ENCODE results near the gene GSTT2B. TPM values are rescaled to one million over a fixed set of nuclear protein-coding genes. Genes with fewer than 3 reads are reported as not detected.
"Not testable (repeated sequence)": the region's sequence is repeated elsewhere in the genome, so short reads cannot be mapped to it uniquely, and the experiment has no call there.

Gene GSTT2B
- total RNA-seq, 2 experiments from 2014 or later = not detected

- DNase-seq (ENCODE audit: low spot score) = no peak
- BruUV-seq (replicated peaks) = no TSS peak
- Histone ChIP-seq H2AFZ (ENCODE audit: low read length) (no peak overlapping the region), H3K4me2 (ENCODE audit: low read length) (no peak overlapping the region), H3K4me1 (ENCODE audit: insufficient read depth, low read length, poor library complexity, severe bottlenecking) (peaks cover 65% of the 10 kb centered on the region), H3K9me3 (ENCODE audit: low read length) (no peaks in the 10 kb centered on the region; the same call in 1 of the 2 replicates), H3K36me3 (ENCODE audit: insufficient read depth, low read length) (peaks cover 10% of the 10 kb centered on the region; the same call in 1 of the 2 replicates), H3K9me2 (ENCODE audit: insufficient read depth, low read length) (no peaks in the 10 kb centered on the region), H3K27ac (ENCODE audit: low read depth, low read length, poor library complexity, severe bottlenecking) (no peak overlapping the region), H4K20me1 (ENCODE audit: insufficient read depth, low read length) (no peaks in the 10 kb centered on the region), H3K4me3 (ENCODE audit: low read depth, low read length, poor library complexity, severe bottlenecking) (no peak overlapping the region), H3K79me2 (ENCODE audit: insufficient read depth, low read depth, low read length) (no peaks in the 10 kb centered on the region; the same call in 1 of the 2 replicates)
- intact Hi-C loops (cut with micrococcal nuclease; ENCODE audit: unreplicated experiment) = no loop called here
- ChIA-PET CTCF (ENCODE audit: unreplicated experiment) (no interaction called here), POLR2A (interaction anchor here (0.7 to 5.6 kb wide), 4 partner anchors 11 to 52 kb away, joined by 3 to 43 read pairs (median 5); partner anchors contain the start of genes MIF and SLC2A11)
- no peak for TF ChIP-seq CTCF (conservative IDR thresholded peaks at IDR 0.05; ENCODE audit: low read length)
- TF ChIP-seq EZH2phosphoT487 (IDR thresholded peaks at IDR 0.05; ENCODE audit: borderline replicate concordance, low read depth, low read length) = no peak
Observed at GRCh38 chr22:23909296-23909898, 51.6 kb downstream of the GSTT2B start.

DNA sequence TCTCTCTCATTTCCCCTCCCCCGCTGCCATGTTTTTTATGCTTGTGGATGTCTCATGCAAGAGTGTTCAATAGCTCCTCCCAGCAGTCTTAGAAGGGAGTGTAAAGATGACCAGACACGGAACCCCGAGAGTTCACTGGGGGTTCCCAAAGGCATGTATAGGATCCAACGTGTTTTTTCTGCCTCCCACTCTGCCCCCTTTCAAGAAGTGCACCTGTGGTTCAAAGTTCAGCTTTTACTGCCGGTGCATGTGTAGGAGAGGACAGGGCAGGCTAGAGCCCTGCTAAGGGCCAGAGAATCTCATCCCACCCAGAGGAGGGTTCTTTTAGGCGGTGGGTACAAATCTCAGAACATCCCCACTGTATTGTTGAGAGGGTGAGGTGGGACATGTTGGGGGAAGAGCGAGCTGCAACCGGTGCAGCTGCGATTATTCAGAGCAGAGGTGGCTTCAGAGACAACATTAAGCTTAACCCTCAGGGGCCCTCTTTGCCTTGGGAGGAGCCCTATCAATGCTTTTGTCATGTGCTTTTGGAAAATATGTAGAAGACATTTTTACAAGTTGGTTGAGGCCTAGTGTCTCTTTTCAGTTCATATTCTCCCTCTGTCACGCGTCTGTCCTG, 52.3 kb downstream of the GSTT2B start:
- Histone ChIP-seq H3K4me1 (ENCODE audit: insufficient read depth, low read length, poor library complexity, severe bottlenecking) (peaks cover 61% of the 10 kb centered on the region), H2AFZ (ENCODE audit: low read length) (no peak overlapping the region; the same call in 1 of the 2 replicates), H4K20me1 (ENCODE audit: insufficient read depth, low read length) (no peaks in the 10 kb centered on the region), H3K36me3 (ENCODE audit: insufficient read depth, low read length) (peaks cover 10% of the 10 kb centered on the region; the same call in 1 of the 2 replicates), H3K4me2 (ENCODE audit: low read length) (no peak overlapping the region), H3K4me3 (ENCODE audit: low read depth, low read length, poor library complexity, severe bottlenecking) (no peak overlapping the region), H3K27ac (ENCODE audit: low read depth, low read length, poor library complexity, severe bottlenecking) (no peak overlapping the region), H3K79me2 (ENCODE audit: insufficient read depth, low read depth, low read length) (no peaks in the 10 kb centered on the region; the same call in 1 of the 2 replicates), H3K9me2 (ENCODE audit: insufficient read depth, low read length) (no peaks in the 10 kb centered on the region), H3K9me3 (ENCODE audit: low read length) (no peaks in the 10 kb centered on the region; the same call in 1 of the 2 replicates)
- no peak for DNase-seq (ENCODE audit: low spot score)
- no TSS peak for BruUV-seq (replicated peaks)
- TF ChIP-seq CTCF (conservative IDR thresholded peaks at IDR 0.05; ENCODE audit: low read length) (no peak), EZH2phosphoT487 (IDR thresholded peaks at IDR 0.05; ENCODE audit: borderline replicate concordance, low read depth, low read length) (no peak)
- intact Hi-C loops (cut with micrococcal nuclease; ENCODE audit: unreplicated experiment) = no loop called here
- POLR2A ChIA-PET = interaction anchor here (0.7 to 5.6 kb wide), 6 partner anchors 10 to 51 kb away, joined by 3 to 43 read pairs (median 4); partner anchors contain the start of genes MIF and SLC2A11
- CTCF ChIA-PET (ENCODE audit: unreplicated experiment) = no interaction called here

DNA sequence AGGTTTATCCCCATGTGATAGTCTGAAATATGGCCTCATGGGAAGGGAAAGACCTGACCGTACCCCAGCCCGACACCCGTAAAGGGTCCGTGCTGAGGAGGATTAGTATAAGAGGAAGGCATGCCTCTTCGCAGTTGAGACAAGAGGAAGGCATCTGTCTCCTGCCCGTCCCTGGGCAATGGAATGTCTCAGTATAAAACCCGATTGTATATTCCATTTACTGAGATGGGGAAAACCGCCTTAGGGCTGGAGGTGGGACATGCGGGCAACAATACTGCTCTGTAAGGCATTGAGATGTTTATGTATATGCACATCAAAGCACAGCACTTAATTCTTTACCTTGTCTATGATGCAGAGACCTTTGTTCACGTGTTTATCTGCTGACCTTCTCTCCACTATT, 53.6 kb downstream of the GSTT2B start:
- H3K36me3 ChIP-seq (ENCODE audit: insufficient read depth, low read length); H3K9me2 ChIP-seq (ENCODE audit: insufficient read depth, low read length); H4K20me1 ChIP-seq (ENCODE audit: insufficient read depth, low read length); H3K4me2 ChIP-seq (ENCODE audit: low read length); intact Hi-C loops (cut with micrococcal nuclease; ENCODE audit: unreplicated experiment); H2AFZ ChIP-seq (ENCODE audit: low read length); CTCF ChIA-PET (ENCODE audit: unreplicated experiment); DNase-seq (ENCODE audit: low spot score); H3K9me3 ChIP-seq (ENCODE audit: low read length); H3K4me3 ChIP-seq (ENCODE audit: low read depth, low read length, poor library complexity, severe bottlenecking); H3K27ac ChIP-seq (ENCODE audit: low read depth, low read length, poor library complexity, severe bottlenecking); BruUV-seq (replicated peaks); POLR2A ChIA-PET; H3K79me2 ChIP-seq (ENCODE audit: insufficient read depth, low read depth, low read length): not testable (repeated sequence)
- H3K4me1 ChIP-seq (ENCODE audit: insufficient read depth, low read length, poor library complexity, severe bottlenecking) = peaks cover 50% of the 10 kb centered on the region

Other genes starting within 250 kb of the GSTT2B start
- 5.1 and 6.0 TPM in 2 replicates for gene ZNF70, start 210.1 kb downstream of the GSTT2B start, total RNA-seq (2014; rRNA removed; shearing (Covaris generic))
- 8.4 and 8.7 TPM in 2 replicates for gene ZNF70, start 210.1 kb downstream of the GSTT2B start, total RNA-seq (2022)
- 163 and 241 TPM in 2 replicates for gene VPREB3, start 206.8 kb downstream of the GSTT2B start, total RNA-seq (2014; rRNA removed; shearing (Covaris generic))
- gene VPREB3, start 206.8 kb downstream of the GSTT2B start, total RNA-seq (2022) = 312 and 333 TPM in 2 replicates
- gene C22orf15, start 198.2 kb downstream of the GSTT2B start, total RNA-seq (2014; rRNA removed; shearing (Covaris generic)) = 1.0 and 1.7 TPM in 2 replicates
- gene C22orf15, start 198.2 kb downstream of the GSTT2B start, total RNA-seq (2022) = 0.86 and 1.3 TPM in 2 replicates
- 50.8 and 54.6 TPM in 2 replicates for gene CHCHD10, start 193.2 kb downstream of the GSTT2B start, total RNA-seq (2014; rRNA removed; shearing (Covaris generic))
- gene CHCHD10, start 193.2 kb downstream of the GSTT2B start, total RNA-seq (2022) = 191 and 252 TPM in 2 replicates
- gene MMP11, start 188.3 kb downstream of the GSTT2B start, total RNA-seq (2014; rRNA removed; shearing (Covaris generic)) = 10.0 and 12.9 TPM in 2 replicates
- gene MMP11, start 188.3 kb downstream of the GSTT2B start, total RNA-seq (2022) = 6.3 and 9.2 TPM in 2 replicates
- gene SMARCB1, start 174.2 kb downstream of the GSTT2B start, total RNA-seq (2014; rRNA removed; shearing (Covaris generic)) = 265 and 297 TPM in 2 replicates
- 242 and 252 TPM in 2 replicates for gene SMARCB1, start 174.2 kb downstream of the GSTT2B start, total RNA-seq (2022)
- gene DERL3, start 122.2 kb downstream of the GSTT2B start, total RNA-seq (2014; rRNA removed; shearing (Covaris generic)) = 34.6 and 44.6 TPM in 2 replicates
- 52.1 and 64.1 TPM in 2 replicates for gene DERL3, start 122.2 kb downstream of the GSTT2B start, total RNA-seq (2022)
- gene SLC2A11, start 103.3 kb downstream of the GSTT2B start, total RNA-seq (2014; rRNA removed; shearing (Covaris generic)) = 16.0 and 16.4 TPM in 2 replicates
- gene SLC2A11, start 103.3 kb downstream of the GSTT2B start, total RNA-seq (2022) = 41.6 and 50.2 TPM in 2 replicates
- 861 and 1,440 TPM in 2 replicates for gene MIF, start 66.8 kb downstream of the GSTT2B start, total RNA-seq (2014; rRNA removed; shearing (Covaris generic))
- gene MIF, start 66.8 kb downstream of the GSTT2B start, total RNA-seq (2022) = 1,078 and 1,202 TPM in 2 replicates
- 2.4 and 4.6 TPM in 2 replicates for gene DDTL, start 5.7 kb upstream of the GSTT2B start, total RNA-seq (2014; rRNA removed; shearing (Covaris generic))
- 3.7 and 4.1 TPM in 2 replicates for gene DDTL, start 5.7 kb upstream of the GSTT2B start, total RNA-seq (2022)
- gene DDT, start 13.2 kb upstream of the GSTT2B start, total RNA-seq (2014; rRNA removed; shearing (Covaris generic)) = 168 and 252 TPM in 2 replicates
- 161 and 182 TPM in 2 replicates for gene DDT, start 13.2 kb upstream of the GSTT2B start, total RNA-seq (2022)
- not detected in 2 replicates for gene GSTT2, start 18.9 kb upstream of the GSTT2B start, total RNA-seq (2014; rRNA removed; shearing (Covaris generic))
- gene GSTT2, start 18.9 kb upstream of the GSTT2B start, total RNA-seq (2022) = not detected in 2 replicates
- not detected in 2 replicates for gene GSTT4, start 44.3 kb upstream of the GSTT2B start, total RNA-seq (2014; rRNA removed; shearing (Covaris generic))
- gene GSTT4, start 44.3 kb upstream of the GSTT2B start, total RNA-seq (2022) = not detected in 2 replicates
- gene CABIN1, start 50.1 kb upstream of the GSTT2B start, total RNA-seq (2014; rRNA removed; shearing (Covaris generic)) = 64.5 and 73.0 TPM in 2 replicates
- 76.9 and 87.0 TPM in 2 replicates for gene CABIN1, start 50.1 kb upstream of the GSTT2B start, total RNA-seq (2022)
- 0.41 and 0.54 TPM in 2 replicates for gene SUSD2, start 220.3 kb upstream of the GSTT2B start, total RNA-seq (2014; rRNA removed; shearing (Covaris generic))
- 0.38 and 0.39 TPM in 2 replicates for gene SUSD2, start 220.3 kb upstream of the GSTT2B start, total RNA-seq (2022)

Measured in OCI-LY7 (cell line).